RCC 7860 (cell line): ENCODE measurements around the gene HS1BP3.
A peak's percentile ranks its signal among the peaks of the same experiment; 100 is the strongest.

Experiments
- DNase-seq: peaks from one replicate; pipeline ENCODE4 v3.0.0-alpha.2; 2015; ENCODE audit warnings: low spot score
- FAIRE-seq: peaks from 2 replicates; lab custom pipeline; 2012; peaks lifted over from hg19 to GRCh38; lab: Jason Lieb, UNC

HS1BP3 gene

DNA sequence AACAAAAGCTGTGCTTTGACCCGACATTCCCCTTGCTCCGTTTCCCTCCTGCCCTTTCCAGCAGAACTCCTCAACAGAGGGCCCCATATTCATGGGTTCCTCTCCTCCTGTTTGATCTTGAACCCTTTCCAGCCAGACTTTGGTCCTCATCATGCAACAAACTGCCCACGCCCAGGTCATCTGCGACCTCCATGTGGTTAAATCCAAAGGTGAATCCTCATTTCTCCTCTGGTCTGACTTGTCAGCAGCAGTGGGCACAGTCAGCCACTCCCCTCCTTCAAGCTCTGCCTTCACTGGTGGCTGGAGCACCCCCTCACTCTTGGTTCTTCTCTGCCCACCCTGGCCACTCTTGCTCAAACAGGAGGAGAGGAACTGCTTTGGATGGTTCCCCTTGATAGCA, 2.7 kb downstream of the HS1BP3 start:
- DNase-seq (no peak), FAIRE-seq (no peak)

GRCh38 chr2:20647738-20648137, 3.2 kb downstream of the HS1BP3 start:
- no peak for DNase-seq
- FAIRE-seq: no peak

GRCh38 chr2:20647211-20647610, 3.7 kb downstream of the HS1BP3 start:
- no peak for DNase-seq
- FAIRE-seq: no peak

DNA sequence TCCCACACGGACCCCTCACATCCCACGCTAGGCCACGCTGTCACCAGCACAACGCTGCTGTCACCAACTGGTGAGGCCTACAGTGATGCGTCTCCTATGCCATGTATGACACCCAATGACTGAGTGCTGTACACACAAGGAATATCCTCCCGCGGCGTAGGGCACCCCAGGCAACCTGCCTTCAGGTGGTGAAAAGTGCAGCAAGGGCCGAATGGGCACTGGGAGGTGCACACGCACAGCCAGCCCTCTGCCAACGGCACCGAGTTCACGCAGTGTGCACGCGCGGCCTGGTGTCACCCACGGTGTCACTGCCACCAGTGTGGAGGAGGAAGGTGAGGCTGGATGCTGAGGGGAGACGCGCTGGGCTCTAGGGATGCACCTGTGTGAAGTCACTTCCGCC, 4.5 kb downstream of the HS1BP3 start:
- no peak for DNase-seq

DNA sequence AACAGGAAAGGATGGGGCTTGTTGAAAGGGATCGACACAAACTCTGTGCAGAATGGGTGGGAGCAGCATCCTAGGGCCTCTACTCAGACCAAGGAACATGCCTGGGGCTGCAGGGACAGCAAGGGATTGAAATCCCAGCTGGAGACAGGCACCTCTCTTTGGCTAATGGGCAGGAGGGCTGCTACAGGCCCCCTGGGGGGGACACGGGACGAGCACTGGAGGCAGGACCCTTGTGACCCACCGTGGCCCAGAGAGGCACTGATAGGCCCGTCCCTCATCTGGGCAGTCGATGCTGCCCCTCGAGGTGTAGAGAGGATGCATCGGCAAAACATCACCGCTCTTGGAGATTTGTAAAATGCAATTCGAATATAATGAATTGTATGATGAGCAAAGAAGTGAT, 5.1 kb downstream of the HS1BP3 start:
- DNase-seq (no peak), FAIRE-seq (no peak)

More for the DNA sequence above, 4.5 kb downstream of the HS1BP3 start:
- FAIRE-seq: no peak

- no peak for DNase-seq
- no peak for FAIRE-seq
Measured at GRCh38 chr2:20645301-20645701, 5.6 kb downstream of the HS1BP3 start.

GRCh38 chr2:20643826-20644225, 7.1 kb downstream of the HS1BP3 start:
- FAIRE-seq: no peak
- DNase-seq: no peak

- DNase-seq (no peak), FAIRE-seq (no peak)
Measured at GRCh38 chr2:20643060-20643459, 7.8 kb downstream of the HS1BP3 start.

- FAIRE-seq: no peak
Measured at GRCh38 chr2:20642055-20642971, 8.6 kb downstream of the HS1BP3 start.

GRCh38 chr2:20641123-20641985, 9.5 kb downstream of the HS1BP3 start:
- peak; percentile 42 for FAIRE-seq

More at GRCh38 chr2:20642055-20642971, 8.6 kb downstream of the HS1BP3 start:
- DNase-seq: peak; percentile 47

DNA sequence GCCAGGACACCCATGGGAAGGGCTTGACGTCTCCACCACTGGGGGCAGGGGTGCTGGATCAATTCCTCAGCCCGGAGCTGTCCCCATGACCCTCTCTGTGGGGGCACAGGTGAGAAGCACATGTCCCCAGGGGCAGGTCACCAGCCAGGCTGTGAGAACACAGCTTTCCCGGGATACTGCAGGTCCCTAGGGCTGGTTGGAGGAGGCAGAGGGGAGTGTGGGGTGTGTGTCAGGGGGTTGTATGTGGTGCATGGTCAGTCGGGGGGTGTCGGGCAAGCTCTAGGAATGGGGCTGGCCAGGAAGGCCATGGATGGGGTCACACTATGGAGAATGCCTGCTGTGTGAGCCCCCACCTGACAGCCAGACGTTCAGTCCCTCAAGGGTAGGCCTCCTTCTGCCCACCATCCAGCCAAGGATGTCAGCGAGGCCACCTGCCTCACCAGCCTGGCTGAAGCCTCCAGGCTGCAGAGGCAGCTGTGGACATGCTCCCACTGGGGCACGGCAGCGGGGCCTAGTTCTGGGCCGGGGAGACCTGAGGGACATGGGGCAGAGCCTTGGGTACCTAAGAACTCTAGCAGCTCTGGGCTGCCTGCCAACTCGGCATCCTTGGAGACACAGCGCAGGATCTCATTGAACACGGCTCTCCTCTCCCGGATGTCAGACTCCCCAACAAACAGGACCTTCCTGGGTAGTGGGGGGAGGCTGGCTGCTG, 10.3 kb downstream of the HS1BP3 start:
- FAIRE-seq (no peak), DNase-seq (no peak)

More at GRCh38 chr2:20641123-20641985, 9.5 kb downstream of the HS1BP3 start:
- DNase-seq: peak; percentile 80

GRCh38 chr2:20638646-20639430, 12.1 kb downstream of the HS1BP3 start:
- no peak for DNase-seq
- no peak for FAIRE-seq

DNA sequence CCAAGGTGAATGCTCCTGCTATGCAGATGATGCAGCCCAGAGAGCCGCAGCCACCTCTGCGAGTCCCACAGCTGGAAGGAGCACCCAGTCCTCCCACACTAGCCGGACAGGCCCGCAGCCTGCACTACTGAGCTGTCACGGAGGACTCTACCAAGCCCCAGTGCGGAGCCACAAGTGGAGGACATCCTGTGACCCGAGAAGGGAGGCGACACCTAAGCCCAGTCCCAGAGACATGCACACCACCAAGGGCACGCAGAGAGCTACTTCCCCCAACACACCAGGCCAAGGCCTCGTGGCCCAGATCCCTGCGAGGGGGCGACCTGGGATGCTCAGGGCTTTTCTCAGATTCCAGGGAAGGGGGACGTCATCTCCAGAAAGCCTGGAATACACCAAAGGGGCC, 12.9 kb downstream of the HS1BP3 start:
- DNase-seq: no peak
- no peak for FAIRE-seq

- no peak for FAIRE-seq
- no peak for DNase-seq
Measured at GRCh38 chr2:20637147-20637546, 13.8 kb downstream of the HS1BP3 start.

DNA sequence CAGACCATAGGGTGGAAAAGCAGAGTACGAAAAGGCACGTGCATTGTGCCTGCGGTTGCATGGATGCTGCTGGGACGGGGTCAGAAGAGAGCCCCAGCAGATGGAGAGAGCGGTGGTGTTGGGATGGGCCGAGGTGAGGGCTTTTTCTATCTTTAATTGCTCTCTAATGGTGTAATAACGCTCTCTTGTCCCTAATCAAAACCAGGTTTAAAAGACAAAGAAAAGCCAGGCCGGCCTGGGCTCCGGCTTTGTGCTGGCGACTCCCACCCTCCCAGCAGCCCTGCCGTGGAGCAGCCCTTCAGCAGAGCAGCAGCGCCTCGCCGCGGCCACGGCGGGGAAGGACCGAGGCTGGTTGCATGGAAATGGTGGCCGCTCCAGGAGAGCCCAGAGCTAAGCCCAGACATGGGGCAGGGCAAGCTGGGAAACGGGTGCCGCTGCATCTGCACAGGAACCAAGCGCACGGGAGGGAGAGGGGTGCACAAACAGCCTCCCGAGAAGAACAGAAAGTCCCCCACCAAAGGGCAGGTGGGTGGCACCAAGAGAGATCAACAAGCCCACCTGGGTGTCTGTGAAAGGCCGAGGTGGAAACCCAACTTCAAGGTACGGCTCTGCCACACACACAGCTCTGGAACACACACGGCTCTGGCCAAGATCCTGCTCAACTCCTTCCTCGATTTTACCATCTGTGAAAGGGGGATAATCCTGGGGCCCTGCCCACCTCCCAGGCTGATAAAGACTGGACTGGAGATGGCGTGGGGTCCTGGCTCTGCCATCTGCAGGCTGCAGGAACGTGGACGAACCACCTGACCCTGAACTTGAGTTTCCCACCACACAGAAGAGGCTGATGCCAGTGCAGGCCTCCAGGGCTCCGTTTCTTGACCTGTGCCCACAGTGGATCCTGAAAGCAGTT, 15.0 kb downstream of the HS1BP3 start:
- DNase-seq: peak; percentile 57
- no peak for FAIRE-seq

GRCh38 chr2:20635113-20635510, 15.8 kb downstream of the HS1BP3 start:
- DNase-seq (no peak), FAIRE-seq (no peak)

DNA sequence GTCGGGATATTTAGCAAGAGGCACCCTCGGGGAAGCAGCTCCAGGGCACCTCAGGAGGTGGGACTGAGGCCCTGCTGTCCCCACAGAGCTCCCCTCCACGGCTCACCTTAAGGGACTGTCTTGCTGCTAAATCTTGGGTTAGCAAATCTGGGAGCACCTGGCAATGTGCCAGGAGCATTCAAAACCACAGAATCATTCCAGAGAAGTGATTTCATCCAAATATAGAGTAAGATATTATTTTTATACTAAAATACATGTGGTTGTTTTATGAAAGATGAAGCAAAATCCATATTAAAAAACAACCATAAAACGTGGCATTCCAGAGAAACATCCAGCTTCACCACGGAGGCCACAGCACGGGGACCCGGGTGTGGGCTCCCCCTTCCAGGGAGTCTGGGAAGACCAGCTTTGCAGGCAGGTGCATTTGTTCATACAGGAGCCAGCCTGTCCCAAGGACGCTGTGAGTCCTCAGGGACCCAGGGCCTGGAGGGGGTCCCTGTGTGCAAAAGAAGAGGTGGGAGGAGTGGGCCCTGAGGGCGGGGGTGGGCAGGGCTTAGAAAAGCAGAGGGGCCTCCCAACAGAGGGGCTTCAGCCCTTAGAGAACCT, 16.3 kb downstream of the HS1BP3 start:
- DNase-seq: peak; percentile 14
- no peak for FAIRE-seq

DNA sequence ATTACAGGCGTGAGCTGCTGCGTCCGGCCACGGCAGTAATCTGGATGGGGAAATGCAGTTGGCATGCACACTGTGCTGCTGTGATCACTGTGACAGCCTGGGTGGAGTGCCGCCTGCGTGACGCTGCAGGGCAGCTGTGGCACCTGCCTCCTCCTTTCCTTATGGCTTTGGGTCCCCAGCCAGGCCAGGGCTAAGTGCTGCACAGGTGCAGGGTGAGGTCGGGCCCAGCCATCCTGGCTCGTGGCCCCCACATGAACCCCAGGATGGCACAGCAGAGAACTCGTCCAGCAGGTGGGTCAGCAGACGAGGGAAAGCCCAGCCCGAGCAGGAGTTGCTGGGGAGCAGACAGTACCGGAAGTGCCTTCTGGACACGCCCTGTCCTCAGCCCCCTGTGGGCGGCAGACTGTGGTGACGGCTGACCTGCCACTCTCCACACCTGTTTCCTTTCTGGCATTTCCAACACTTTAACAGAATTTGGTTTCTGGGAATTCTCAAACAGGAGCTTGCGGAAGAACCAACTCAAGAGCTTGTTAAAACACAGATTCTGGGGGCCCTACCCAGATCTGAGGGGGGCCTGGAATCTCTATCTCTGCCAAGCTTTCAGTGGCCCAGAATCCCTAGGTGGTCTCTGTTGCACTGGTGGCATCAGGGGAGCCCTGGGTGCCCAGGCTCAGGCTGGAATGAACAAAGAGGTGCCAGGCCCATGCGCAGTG, 16.9 kb downstream of the HS1BP3 start:
- FAIRE-seq (no peak), DNase-seq (no peak)
